Activated CD4-positive, CD25-positive, alpha-beta regulatory T cell treated with anti-CD3 and anti-CD28 coated beads, Interleukin-2, amount 50 U/mL, for 16 hours (primary cell): ENCODE measurements around the gene TRIM31.

Experiments used
- DNase-seq: peaks from one replicate; pipeline ENCODE4 v3.0.0-alpha.2; 2020; ENCODE audit warnings: low read depth, low spot score

TRIM31 gene, protein sequence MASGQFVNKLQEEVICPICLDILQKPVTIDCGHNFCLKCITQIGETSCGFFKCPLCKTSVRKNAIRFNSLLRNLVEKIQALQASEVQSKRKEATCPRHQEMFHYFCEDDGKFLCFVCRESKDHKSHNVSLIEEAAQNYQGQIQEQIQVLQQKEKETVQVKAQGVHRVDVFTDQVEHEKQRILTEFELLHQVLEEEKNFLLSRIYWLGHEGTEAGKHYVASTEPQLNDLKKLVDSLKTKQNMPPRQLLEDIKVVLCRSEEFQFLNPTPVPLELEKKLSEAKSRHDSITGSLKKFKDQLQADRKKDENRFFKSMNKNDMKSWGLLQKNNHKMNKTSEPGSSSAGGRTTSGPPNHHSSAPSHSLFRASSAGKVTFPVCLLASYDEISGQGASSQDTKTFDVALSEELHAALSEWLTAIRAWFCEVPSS

DNA sequence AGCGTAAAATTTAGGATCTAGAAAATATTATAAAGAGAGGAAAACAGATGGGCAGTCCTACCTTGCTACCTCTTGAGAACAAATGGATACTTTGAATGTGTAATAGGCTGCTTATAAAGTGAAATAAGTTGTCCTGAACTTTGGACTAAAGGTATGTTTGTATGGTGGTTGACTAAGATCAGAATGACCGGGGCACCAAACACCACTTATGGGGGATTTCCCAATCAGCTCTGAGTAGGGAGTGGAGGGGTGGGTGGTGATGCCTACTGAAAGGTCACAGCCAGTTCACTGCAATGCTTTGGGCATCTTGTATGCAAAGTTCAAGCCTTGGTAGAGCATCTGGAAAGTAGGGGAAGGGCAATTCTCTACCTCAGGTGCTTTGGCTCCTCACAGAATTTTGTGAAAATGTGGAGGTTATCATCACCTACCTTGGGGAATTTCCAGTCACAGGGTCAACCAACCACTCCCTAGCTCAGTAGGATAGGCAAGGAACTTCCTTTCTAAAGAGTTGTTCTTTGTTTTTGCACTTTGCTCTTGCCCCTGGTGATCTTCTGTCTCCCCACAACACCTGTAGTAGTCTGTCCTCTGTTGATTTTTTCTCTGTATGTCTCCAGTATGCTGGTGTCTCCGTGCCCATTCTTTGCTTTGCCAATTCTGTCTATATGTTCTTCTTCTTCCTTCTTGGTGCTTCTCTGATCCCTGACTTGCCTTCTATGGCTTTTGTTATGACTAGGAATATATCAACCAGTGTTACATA lies at the start of gene TRIM31:
Gene TRIM31 (minus strand): TSS at position 88 of the 757 bp plus-strand sequence. CDS start 285 bp downstream, outside the sequence.
- DNase-seq = no peak

DNA sequence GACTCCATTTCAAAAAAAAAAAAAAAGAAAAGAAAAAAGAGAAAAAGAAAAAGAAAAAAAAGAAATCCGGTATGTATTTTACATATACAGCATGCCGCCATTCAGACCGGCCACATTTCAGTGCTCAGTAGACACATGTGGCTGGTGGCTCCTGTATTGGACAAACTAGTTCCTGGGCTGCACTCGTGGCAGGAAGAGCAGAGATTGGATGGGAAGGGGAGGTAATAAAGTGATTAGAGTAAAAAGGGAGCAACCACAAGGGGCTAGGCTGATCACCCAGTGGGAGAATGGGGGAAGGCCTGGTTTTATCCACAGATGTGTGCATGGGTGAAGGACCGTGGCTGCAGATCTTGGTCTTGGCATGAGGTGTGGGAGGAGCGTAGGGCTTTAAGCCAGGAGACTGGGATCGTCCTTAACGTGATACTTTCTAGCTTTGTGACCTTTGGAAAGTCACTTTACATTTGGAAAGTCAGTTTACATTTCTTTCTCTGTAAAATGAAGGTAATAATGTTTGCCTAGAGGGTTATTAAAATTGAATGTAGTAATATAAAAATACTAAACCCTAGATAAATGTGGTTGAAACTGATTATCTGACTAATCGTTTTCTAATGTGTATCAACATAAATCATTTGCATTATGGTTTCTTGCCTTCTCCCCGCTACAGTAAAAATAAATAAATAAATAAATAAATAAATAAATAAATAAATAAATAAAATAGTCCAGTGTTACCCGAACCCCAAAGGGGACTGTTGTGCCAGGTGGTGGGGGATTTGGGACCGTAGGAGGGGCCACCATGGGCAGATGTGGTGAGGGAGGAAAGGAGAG lies 49.6 kb upstream of the TRIM31 start:
- DNase-seq = no peak

DNA sequence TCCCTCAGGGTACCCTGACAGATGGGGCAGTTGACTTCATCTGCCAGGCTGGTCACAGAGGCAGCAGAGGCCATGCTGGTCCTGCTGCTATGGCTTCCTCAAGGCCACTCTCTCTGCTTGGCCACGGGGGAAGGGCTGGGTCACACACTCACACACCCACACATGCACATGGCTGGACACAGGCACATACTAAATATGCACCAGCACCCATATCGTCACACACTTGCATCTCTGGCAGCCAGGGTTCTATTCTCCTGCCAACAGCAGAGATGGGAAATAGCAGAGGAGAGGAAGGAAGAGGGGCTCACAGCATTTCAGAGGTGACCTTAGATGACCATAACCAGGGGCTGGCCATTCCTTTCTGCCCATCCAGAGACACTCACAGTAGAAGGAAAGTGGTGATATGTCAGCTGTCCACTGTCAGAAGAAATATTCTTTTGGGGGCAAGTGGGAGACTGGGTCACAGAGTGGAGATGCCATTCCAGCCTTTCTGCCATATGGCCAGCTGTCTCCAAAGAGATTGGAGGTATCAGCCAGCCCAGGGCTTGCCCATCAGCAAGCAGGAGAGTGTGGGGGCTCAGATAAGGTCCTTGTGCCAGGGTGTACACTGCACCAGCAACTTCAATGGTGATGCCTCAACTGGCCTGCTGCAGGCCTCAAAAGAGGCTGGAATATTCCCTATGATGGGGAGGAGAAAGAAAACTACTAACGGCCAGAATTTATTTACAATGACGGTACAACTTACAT lies 48.1 kb upstream of the TRIM31 start, which contains the start of gene TRIM10:
Gene TRIM10 (minus strand): TSS at position 427 of the 747 bp plus-strand sequence. CDS start 353 bp downstream, at position 74.
- no peak for DNase-seq

DNA sequence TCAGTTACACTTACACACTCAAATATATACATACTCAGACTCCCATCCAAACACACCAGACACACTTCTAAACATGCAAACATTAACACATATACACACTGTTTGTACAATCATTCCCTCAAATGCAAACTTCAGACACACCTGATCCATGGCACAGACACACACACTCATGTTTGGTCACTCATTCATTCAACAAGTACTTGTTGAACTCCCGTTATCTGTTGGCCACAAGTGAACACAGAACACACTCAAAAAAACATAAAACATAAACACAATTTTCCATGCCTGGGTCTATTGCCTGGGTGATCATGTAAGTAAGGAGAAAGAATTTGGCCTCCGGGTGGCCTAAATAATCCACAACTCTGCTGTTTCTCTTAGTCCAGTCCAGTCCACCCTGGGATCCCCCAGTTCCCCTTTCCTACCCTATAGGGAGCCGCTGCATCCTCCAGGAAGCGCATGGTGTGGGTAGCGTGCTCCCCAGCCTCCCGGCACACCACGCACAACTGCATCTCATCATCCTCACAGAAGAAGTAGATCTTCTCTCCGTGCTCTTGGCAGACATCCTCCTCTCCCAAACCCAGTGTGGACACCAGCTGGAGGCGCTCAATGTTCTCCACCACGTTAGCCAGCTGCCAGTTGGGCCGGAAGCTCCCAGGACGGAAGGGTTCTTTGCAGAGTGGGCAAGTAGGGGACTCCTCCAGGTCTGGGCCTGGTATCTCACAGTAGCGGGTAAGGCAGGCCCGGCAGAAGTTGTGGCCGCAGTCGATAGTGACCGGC lies 47.3 kb upstream of the TRIM31 start:
- no peak for DNase-seq

DNA sequence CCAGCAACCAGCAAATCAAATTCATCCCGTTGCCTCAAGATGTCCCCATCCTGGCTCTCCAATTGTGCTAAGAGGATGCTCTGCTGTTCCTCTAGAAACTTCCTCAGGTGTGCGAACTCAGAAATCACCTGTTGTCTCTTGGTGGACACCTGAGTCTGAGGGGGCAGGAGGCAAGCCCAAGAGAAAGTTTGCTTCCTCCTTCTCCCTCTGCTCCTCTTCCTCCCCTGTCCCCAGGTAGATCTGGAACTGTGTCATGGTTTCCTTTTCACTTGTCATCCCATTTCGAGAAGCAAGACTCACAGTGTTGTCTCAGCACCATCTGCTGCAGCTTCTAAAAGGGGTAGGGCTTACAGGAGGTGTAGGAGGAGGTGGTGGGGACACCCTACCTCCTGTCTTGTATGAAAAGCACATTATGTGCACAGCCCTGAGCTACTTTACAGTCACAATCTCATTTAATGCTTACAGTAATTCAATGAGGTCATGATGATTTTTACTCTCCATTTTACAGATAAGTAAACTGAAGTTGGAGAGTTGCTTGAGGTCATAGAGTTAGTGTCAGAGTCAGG lies 45.7 kb upstream of the TRIM31 start:
- no peak for DNase-seq

DNA sequence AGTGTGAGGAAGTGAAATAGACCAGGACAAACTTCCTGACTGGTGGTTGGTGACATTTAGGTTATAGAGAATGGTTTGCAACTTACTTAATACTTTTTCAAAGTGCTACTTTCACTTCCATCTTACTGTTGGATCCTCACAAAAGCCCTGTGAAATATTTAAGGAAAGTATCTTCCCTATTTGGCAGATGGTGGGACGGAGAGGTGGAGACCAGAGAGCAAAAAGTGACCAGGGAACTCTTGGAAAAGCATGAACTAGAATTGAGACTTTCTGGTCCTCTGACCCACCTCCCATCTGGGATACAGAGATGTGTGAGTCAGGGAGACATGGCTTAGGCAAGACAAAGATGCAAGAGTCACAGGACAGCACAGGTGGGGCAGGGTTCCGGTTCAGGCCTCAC lies 45.1 kb upstream of the TRIM31 start:
- DNase-seq = no peak

DNA sequence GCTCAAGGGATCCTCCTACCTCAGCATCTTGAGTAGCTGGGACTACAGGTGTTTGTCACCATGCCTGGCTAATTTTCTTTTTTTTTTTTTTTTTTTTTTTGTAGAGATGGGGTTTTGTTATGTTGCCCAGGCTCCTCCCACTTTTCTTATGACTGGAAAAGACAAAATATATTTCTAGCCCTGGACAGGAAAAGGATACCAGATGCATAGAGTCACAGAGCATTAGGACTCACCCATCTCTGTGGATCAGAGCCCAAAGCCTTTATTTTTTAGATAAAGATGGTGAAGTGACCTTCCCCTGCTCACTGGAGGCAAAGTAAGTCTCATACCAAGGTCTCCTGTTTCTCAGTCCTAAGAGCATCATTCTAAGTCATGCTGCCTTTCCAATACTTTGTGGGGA lies 44.7 kb upstream of the TRIM31 start:
- no peak for DNase-seq

DNA sequence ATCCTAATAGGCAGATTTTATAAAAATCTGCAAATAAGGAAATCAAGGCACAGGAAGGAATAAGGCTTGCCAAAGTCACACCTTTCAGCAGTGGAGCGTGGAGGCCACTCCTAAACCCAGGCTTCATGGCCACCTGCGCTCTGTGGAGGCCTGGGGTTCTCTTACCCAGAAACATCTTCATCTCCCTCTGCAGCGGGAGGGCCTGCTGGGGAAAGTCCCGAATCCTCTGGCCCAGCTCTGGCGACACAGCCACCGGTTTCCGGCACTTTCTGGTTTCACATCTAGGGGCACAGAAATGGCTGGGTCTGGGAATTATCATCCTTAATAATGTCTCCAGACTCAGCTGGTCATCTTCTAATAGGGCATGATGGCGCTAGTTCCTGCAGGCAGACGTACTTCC lies 43.9 kb upstream of the TRIM31 start:
- DNase-seq = no peak

DNA sequence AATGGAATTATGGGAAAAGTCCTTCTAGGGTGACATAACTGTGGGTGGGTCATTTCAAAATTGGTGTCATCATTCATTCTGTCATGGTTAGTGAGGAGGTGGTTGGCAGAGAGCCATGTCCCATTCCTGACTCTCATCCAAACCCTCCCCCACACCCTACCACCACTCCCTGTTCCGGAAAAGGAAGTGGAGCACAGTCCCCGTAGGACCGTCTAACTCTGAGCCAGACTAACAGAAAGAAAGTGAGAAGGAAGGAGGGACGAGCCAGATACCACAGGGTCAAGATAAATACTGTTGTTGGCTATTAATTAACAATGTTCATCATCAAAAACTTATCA lies 43.3 kb upstream of the TRIM31 start:
- DNase-seq = no peak

DNA sequence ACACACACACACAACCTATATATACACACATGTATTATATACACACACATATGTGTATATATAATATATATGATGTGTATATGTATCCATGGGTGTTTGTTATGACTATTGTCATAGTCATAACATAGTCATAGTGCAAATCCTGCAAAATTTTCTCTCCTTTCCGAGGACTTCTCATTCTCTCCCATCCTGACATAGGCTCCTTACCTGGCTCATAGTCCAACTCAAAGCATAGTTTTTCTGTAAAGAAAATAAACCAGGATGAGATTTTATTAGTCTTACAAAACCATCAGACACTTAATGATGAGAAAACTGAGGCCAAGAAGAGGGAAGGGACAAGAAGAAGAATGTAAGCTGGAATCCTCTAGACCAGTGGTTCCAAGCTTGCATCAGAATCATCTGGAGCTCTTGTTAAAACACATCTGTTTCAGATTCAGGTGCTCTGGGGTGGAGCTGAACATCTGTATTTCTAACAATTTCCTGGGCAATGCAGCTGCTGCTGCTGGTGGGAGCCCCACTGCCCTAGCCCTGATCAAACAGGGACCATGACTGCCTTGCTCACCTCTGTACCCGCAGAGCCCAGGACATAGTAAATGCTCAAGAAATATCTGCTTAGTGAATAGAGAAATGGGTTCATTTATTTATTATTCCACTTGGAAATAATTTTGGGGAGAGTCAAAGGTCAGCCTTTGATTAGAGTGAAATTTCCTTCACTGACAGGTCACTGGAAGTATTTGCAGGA lies 42.8 kb upstream of the TRIM31 start:
- no peak for DNase-seq

DNA sequence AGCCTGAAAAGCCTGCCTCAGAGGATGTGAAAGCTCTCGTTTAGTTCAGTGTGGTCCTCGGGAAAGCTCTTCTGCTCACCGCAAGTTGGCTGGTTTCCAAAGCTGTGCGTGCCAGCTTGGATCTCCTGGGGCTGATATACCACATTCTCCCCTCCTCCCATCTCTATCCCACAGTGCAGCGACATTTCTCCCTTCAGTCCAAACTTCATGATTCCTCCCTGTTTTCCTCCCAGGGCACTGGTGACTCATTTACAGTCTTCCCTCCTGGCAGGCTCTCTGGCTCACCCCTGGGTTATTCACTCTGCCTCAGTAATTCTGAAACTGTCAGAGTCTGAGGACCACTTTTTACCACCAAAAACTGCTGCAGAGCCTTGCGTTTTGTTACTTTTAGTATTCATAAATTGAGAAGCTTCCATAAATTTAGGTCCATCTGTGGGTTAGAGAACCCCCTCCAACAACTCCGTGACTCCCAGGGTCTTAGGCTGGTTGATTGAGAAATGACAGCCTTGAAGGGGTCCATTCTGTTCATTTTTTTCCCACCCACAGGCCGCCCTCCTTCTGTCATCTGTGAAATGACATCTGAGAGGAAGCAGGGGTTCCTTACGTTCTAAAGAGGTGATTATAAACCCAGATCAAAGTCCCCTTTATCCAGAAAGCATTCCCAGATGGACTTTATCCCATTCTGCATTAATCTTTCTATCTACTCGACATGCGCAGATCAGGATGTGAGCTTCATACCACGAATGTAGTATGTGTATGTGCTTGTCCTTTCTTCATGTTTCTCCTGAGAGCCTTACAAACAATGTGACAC lies 42.0 kb upstream of the TRIM31 start:
- no peak for DNase-seq

DNA sequence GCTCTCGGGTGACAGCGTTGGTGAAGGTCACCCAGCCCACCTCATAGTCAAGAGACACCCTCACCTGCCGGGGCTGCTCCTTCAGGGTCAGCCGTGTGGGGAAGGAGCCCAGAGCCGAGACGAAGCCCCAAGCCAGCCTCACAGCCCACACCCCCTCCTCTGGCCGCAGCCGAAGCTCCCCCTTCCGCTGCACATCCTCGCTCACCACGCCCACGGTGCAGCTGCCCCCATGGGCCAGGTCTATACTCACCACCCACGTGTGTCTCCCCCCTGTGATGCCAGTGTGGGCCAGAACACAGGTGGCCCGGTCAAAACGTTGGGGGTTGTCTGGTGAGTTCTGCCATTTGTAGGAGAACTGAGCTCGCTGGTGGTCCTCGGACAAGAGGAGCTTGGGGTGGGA lies 41.2 kb upstream of the TRIM31 start:
- DNase-seq = no peak

DNA sequence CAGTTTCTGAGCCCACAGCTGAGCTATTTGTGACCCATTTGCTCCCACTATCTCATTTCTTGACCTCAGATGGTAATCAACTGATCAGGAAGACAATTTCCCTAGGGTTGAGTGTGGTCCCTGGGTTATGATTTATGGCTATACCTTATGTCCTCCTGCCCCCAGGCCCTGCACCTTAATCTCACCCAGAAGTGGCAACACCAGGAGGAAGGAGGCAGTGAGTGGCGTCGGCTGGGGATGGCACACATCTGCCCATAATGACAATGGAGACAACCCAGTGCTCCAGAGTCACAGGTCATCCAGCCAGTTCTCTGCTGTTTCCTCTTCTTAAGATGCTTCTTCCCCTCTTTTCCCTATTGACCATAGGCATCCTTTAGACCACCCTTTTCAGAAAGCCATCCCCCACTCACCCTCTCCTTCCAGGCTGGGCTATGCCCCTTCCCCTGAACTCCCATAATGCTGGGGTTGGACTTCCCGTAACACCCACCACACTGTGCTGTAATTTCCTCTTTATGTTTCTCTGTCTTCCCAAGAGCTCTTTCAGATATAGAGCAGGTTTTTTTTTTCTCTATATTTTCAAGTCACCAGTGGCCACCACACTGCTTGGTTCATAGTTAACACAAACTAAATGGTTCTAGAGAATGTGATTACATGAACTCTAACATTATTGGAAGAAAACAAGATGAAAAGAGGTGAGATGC lies 40.2 kb upstream of the TRIM31 start:
- DNase-seq = no peak

DNA sequence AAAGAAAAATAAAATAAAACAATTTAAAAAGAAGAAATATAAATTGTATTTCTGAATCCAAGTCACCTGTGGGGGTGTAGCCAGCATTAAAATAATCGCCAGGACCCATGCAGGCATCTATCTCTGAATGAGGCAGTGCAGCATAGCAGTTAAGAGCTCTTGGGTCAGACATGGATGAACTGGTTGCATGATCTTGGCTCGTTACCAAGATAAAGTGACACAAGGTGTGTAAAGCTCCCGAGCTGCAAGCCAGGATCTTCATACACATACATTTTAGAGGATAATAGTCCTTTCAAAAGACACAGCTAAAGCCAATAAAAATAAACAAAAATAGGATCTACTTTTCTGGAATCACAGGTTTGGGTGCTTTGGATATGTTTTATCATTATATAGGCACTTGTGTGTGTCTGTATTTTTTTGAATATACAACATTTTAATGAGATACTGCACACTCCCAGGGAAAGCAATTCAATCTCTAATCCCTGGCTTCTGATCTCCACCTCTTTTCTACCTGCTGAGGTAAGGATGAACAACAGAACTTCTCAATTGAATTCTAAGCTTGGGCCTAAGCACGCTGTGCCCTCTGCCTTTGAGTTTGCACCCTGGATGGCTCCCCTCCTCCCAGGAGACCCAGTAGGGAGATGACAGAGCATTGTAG lies 39.3 kb upstream of the TRIM31 start:
- no peak for DNase-seq

DNA sequence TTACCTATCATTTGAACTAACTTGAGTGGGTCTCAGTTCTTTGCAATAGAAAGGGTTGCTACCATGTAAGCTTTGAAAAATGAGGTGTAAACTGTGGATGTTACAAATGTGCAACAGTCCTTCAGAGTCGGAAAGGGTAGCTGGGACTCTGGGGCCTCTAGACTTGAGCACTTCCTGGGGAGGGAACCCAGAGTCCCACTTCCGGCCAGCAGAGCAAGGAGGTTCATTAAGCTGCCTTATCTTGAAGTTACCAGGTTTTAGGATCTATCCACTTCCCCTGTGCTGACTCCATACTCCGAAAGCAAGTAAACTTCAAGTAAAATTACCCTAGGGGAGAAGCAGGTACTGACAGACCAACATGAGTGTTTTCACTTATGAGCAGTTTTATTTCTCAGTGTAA lies 38.7 kb upstream of the TRIM31 start:
- no peak for DNase-seq

DNA sequence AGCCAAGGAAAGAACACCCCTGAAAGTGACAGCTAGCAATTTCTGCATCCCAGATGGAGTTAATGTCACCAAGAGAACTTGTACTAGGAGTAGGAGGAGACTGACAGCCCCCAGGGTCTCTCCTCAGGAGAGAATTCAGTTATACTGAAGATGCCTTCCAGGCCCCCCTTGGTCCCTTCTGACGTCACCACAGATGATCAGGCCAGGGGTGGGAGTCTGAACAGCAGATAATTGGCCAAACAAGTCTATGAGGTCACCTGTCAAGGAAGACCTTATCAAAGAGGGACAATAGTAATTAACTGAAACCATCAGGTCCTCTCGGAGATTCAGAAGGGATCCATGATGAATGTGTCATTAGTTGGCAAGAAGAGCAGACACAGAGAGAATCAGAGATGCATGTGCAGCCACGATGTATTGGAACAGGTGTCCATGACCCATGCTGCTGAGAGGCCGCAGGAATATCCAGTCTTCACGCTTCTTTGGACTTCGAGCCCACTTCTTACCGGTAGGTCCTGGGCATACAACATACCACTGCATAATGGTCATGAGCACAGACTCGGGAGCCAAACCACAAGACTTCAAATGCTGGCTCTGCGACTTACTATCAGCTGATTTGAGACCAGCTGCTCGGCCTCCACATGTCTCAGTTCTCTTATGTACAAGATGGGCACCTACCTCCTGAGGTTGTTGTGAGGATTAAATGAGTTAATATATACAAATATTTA lies 37.9 kb upstream of the TRIM31 start:
- DNase-seq = no peak
